Stimulated activated CD4-positive, alpha-beta T cell treated with anti-CD3 and anti-CD28 coated beads, Interleukin-2, amount 100 ng/mL, for 24 hours (primary cell): ENCODE measurements around the gene UBXN11.

Source experiments
- DNase-seq, 2 donors: peaks; one replicate each; pipeline ENCODE4 v3.0.0-alpha.2; 2020

UBXN11 gene, protein sequence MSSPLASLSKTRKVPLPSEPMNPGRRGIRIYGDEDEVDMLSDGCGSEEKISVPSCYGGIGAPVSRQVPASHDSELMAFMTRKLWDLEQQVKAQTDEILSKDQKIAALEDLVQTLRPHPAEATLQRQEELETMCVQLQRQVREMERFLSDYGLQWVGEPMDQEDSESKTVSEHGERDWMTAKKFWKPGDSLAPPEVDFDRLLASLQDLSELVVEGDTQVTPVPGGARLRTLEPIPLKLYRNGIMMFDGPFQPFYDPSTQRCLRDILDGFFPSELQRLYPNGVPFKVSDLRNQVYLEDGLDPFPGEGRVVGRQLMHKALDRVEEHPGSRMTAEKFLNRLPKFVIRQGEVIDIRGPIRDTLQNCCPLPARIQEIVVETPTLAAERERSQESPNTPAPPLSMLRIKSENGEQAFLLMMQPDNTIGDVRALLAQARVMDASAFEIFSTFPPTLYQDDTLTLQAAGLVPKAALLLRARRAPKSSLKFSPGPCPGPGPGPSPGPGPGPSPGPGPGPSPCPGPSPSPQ

DNA sequence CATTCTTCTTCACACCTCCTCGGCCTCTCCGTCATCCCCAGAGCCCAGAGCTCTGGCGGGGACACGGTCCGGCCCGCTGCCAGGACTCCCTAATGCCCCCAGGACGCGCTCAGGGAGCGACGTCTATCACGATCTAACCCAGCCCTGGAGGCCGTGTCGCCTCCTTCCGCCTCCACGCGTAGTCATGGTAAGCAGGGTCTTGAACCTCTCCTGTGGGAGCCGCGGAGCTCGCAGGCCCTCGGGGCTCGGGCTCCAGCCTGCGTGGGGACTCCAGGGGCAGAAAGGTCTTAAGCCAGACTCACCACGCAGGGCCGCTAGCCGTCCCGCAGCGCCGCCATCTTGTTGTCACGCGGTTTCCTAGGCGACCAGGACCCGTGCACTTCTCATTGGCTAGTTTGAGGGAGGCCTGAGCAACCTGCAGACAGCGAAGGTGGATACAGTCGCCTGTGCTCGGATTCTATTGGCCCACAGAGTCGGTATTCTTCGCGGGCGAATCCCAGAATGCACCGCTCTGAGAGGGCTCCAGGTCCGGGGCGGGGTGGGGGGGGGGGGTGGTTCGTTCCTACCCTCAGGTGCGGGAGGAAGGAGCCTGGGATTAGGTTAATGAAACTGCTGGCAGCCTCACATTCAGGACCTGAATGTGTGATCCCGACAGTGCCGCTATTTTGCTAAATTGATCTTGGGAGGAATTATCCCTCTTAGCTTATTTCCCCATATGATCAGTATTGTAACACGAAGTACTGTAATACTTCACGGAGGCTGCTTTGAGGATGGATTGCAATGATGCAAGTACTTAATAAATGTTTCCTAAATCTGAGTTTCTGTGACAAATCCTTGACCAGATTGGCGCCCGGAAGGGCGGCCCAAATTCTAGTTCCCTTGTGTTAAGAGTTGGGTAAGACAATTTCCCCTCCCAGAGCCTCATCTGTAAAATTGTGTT, at the start of gene UBXN11:
Gene UBXN11 (minus strand): TSS at position 347 of the 940 bp plus-strand sequence. CDS start 3,753 bp downstream, outside the sequence.
- peak; percentile 92 for DNase-seq

DNA sequence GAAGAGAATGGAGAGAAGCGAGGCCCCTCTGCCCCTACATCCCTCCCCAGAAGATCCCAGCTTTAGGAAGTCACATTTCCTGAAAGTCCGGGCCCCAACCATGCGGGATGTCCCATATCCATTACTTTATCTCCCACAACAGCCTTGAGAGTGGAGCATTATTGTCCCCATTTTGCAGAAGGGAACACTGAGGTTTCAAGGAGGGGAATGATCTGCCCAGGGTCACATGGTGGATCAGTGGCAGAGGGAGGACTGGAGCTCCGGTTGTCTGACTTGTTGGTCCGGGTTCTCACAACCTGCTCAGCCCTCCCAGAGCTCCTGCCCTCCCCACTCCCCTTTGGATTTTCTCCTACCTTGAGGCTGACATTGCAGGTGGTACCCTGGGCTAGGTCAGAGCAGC, 49.7 kb upstream of the UBXN11 start:
- DNase-seq: no peak

DNA sequence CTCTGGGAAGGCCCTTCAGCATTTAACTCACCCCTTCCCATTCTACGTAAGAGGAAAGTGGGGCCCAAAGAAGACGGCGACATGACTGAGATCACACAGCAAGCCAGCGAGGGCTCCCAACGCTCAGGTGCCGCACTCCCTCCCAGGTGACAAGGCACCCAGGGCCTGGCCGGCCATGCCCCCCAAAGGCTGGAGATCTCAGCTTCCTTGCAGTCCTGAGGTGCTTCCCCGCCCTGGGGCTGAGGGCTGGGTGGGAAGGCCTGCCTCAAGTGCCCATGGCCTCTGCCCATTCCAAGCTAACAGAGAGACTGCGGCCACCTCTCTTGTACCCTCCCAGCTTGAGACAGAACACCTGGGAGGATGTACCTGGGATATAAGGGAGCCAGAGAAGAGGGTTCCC, 48.5 kb upstream of the UBXN11 start:
- DNase-seq: no peak

DNA sequence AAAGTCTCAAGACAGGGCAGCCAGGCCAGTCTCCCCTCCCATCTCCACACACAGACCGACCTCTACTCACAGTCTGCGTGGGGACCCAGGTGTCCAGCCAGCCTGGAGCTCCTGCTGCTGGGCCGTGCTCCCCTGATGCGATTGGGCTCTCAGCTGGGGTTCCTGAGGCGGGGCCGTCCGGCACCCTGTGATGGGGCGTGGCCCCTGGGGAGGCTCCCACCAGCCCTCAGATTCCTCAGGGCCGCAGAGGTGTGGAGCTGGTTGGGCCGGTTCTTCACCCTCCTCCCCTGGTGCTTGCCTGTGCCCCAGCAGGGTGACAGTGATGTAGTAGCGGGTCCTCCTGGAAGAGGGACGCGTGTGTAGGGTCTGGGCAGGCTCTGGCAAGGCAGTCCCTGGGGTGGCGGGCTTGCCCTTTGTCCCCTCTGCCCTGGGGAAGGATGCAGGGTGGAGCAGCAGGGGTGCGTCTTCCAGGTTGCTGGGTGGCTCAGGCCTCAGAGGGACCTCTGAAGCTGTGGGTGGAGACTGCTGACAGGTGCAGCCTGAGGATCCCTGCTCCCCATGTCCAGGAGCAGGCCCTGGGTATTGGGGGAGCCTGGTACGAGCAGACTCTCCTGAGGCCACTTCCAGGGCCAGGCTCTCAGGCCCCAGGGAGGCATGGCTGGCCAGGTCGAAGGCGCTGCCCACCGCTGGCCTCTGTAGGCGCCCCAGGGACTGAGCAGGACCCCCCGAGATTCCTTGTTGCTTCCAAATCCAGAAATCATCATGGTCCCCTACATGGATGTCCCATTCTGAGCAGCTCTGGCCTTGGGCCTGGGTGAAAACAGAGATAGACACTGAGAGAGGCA, 47.8 kb upstream of the UBXN11 start, which contains the start of gene CRYBG2:
Gene CRYBG2 (minus strand): TSS at position 155 of the 845 bp plus-strand sequence. CDS start 7,473 bp downstream, outside the sequence.
- DNase-seq: no peak

DNA sequence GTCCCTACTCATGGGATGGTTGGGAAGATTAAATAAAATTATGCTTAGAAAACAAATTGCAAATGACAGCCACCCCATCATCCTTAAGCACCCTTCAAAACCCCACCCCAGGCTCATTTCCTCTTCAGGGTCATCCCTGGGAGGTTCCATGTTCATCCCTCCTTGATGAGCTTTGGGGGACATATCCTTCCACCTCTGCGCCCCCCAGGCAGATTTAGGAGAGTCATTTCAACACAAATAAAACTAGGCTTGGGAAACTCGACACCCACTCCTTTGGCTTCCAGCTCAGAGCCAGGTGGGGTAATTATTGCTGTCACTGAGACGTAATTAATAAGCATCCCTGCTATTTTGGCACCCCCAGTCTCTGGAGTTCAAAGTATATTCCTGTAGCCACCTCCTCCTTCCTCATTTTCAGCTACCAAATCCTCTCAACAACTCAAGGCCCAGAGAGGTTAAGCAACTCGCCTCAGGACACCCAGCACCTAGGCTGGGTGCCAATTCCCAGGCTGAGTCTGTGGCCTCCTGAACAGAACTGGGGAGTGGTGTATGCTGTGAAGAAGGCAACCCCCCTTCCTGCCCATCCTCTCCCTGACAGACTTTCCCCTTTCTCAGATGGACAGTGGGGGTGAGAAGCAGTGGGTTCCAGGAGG, 46.9 kb upstream of the UBXN11 start:
- DNase-seq: no peak

DNA sequence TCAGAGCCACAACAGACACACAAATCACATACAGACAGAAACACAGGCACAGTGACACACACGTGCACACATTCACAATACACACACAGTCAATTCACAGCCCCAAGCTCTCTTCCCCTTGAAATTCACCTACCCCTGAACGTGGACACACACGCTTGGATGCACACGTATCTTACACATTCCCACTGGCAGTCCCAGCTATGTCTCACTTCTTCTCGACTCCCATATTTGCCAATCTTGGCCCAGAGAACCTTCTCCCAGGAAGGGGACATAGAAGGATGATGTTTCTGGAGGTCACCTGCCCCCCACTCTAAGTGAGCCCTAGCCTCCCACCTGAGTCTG, 45.9 kb upstream of the UBXN11 start:
- no peak for DNase-seq

DNA sequence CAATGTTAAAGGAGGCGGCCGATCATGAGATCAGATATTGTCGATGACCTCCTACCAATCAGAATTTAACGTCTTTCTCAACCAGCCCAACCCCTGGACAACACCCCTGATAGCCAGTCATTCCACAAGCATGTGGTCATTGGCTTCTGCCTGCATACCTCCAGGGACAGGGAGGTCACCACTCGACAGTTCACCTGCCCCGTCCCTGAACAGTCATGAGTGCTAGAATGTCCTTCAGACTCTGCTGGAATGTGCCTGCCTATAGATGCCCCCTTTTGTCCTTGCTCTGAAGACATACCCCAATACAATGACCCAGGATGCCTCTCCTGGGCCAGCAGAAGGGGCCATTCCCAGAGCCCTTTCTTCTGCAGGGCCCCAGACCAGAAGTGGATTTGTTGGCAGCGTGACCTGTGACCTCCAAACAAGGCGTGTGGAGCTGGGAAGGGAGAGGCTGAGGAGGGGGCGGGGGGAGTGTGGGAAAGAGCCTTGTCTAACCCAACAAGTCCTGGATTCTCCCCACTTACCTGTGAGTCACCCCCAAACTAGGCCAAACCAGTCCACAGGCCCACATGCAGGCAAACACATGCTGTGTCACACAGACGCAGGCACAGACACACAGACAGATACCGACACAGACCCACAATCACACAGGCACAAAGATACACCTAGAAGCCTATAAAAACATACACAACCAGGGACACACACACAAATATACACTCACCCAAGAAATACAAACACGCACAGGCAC, 45.3 kb upstream of the UBXN11 start:
- no peak for DNase-seq

DNA sequence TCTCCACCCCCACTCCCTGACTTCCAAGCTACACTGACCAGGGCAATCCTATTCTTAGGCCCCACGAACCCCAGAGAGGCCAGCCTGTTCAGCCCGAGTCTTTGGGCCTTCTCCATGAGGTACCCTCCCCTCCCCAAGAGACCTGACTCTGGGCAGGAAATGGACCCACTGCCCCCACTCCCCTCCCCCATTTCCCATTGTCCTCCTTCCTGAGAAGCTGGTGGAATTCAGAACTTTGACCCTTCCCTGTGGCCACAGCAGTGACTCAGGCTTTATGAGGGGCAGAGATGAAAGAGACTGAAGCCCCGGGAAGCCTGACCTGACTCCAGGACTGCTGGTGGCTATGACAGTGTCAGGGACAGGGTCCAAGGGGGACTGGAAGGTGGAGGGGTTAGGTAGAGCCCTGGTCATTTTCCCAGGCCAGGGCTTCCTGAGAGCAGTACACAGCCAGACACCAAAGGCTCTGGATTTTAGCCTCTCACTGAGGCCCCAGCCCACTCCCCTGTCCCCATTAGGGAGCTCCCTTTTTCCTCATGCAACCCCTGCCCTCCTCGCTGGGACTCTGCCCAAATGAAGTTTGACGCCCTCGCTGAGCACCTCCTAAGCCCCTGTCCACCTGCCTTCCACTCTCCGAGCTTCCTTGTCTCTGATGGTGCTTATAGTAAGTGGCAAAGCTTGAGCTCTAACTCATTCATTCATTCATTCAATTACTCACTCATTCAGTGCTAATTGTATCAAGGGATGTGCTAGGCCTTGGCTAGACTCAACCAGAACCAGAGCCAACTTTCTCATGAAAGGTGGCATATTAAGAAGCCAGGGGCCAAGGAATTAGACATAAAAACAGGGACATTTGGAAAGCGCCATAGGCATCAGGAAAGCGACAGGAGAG, 44.5 kb upstream of the UBXN11 start:
- DNase-seq: no peak

DNA sequence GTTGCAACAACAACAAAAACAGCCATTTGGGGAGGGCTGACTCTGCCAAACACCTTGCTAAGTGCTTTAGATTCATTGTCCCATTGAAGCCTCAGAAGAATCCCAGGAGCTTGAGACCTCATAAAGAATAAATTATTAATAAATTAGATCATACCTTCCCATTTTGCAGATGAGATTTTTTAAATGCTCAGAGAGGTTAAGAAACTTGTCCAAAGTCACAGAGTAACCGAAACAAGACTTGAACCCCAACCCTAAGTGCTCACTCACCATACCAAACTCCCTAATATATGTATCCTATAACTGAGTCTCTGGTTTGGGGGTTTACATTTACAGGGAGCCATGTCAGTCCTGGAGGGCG, 43.9 kb upstream of the UBXN11 start:
- no peak for DNase-seq

DNA sequence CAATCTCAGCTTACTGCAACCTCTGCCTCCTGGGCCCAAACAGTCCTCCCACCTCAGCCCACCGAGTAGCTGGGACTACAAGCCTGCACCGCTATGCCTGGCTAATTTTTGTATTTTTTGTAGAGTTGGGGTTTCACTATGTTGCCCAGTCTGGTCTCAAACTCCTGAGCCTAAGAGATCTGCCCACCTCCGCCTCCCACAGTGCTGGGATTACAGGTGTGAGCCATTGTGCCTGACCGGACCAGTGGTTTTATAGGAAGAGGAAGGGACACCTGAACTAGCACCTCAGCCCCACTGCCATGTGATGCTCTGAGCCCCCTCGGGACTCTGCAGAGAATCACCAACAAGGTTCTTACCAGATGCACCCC, 43.4 kb upstream of the UBXN11 start:
- DNase-seq: no peak

DNA sequence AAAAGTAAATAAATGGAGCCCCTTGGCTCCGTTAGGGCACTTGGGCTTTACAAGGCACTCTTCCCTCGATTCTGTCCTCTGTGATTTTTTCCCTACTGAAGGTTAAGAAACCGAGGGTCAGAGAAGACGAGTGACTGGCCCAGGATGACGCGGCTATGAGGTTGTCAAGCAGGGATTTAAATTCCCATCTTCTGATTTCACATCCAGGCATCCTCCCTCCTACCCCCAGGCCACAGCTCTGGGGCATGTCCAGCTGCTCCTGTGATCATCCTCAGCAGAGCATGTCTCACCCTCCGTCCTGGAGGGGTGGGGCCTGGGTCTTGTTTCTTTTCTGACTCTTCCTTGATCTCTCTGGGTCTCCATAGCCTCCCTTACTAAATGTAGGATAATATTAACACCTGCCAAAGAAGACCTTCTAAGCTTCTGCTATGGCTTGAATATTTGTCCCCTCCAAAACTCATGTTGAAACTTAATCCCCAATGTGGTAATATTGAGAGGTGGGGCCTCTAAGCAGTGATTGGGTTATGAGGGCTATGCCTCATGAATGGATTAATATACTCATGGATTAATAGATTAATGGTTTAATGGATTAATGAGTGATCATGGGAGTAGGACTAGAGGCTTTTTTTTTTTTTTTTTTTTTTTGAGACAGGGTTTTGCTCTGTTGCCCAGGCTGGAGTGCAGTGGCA, 42.9 kb upstream of the UBXN11 start:
- DNase-seq: no peak

DNA sequence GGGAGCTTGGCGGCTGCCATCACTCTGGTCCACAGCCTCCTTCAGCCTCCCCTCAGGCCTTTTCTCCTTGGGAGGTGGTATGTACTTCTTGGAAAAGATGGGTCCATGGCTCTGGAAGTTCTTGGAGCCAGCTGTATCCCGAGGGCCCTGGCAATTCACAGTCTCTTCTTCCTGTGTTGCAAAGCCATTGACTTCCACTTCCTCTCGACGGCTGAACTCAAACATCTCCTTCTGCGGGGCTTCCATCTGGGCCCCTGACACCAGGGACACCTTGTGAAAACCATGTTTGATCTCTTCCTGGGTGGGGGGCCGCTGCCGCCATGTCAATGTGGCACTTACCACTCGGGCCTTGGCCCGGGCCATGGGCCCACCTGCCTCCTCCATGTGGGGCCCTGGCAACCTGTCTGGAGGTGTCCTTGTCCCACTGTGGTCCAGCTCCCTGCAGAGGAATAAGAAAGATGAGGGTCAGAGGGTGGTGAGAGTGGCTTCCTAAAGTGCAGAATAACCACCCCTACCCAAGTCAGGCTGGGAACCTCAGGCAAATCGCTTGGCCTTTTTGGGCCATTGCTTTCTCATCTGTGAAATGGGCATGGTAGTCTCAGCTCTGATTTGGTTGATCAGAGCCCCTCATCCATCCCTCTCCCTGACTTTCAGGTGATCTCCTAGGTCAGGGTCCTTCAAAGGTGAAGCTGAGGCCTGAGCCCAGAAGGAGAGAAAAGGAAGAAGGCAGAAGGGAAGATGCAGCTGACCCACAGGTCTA, 40.0 kb upstream of the UBXN11 start:
- no peak for DNase-seq

DNA sequence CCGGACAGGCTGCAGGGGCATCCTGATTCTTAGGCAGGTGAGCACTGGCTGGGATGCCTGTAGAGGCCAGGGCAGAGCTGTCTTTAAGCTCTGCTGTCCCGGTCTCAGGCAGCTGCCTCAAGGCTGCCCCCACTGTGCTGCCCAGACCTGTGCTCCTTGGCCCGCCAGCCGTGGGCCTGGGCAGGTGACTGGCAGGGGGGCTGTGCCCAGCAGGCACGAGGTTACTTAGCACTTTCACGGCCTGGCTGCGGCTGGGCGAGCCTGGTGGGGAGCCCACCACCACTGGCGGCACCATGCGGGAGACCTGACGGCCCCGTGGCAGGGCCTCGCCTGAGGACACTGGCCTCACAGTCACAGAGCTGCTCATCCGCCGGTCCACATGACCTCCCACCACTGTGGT, 39.3 kb upstream of the UBXN11 start:
- DNase-seq: no peak

DNA sequence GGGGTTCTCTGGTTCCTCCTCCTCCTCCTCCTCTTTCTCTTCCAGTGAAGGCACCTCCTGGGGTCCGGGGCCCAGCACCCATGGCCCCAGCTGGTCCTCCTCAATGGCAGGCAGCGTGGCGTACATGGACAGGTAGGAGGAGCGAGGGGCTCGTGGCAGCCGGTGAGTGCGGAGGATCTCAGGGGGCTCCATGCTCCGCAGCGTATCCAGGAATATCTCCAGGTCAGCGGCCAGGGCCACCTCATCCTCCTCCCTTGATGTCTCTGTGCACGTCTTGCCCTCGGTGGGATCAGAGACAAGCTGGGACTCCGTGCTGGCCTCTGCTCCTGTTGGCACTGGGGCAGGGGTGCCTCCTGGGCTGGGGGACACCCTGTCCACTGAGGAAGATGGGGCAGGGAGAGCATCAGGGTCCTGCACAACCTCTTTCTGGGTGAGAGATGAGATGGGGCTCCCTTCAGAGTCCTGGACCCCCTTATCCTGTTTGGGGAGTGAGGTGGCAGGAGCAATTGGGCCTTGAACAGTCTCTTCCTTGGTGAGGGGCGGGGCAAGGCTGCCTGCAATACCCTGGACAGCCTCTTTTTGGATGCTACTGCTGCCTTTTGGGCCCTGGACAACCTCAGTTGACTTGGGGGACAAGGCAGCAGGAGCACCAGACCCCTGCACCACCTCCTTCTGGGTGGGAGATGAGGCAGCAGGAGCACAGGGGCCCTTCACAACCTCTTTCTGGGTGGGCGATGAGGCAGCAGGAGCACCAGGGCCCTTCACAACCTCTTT, 37.9 kb upstream of the UBXN11 start:
- no peak for DNase-seq

DNA sequence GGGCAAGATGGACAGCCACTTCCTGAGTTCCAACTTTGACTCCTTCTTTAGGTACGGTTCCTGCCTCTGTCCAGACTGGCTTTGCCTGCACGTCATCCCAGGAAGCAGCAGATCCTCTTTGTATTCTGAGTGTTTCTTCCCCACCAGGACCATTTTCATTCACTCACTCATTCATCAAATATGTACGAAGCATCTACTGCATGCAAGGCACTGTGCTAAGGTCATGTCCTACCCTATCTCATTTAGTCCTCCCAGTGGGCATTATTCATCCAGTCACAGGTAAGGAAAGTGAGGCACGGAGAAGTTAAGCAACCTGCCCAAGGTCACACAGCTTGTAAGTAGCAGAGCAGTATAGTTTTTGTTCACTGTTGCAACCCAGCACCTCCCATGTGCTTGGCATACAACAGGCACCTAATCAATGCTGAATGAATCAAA, 33.6 kb upstream of the UBXN11 start:
- no peak for DNase-seq

DNA sequence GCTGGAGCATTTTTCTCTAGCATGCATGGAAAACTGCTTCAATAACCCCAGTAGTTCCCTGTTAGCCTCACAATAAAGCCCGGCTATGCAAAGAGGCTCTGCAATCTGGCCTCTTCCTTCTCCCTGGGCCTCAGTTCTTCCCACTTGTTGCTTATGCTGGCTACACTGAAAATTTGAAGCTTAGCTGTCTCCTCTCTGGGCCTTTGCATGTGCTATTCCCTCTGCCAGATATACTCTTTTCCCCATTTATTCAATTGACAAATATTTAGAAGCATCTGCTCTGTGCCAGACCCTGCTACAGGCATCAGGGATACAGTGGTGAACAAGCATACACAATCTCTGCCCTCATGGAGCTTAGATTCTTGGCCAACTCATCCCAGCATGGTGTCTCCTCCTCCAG, 32.2 kb upstream of the UBXN11 start:
- no peak for DNase-seq

DNA sequence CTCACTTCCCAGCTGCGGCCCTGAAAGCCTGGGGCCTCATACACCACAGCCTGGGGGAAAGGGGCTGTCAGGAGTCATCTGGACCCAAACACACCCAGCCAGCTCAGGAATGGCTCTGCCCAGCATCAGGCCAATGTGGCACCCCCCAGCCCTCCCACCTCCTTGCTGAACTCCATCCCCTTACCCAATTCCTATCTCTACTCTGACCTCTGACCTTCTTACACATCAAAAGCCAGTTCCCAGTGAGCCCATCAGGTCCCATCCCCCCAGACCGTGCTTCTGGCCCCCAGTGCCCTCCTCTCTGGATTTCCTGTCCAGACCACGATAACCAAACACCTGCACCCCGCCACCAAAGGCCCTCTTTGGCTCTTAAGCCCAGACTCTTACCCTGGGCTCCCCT, 31.2 kb upstream of the UBXN11 start:
- DNase-seq: no peak

DNA sequence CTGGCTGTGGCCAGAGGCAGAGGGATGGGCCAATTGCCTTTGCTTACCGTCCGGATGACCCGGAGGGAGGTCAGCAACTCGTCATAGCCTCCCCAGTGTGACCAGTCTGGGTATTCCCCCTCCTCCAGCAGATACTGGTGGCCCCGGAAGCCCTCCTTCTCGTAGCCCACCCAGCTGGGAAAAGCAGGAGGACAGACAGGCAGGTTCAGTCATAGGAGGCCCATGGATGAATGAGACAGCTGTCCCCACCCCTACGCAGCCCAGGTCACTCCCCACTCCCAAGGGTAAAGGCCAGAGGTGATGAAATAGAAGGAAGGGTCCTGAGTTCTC, 30.7 kb upstream of the UBXN11 start:
- DNase-seq: no peak
